Neuronal stem cell (in vitro differentiated cells): ENCODE data around the gene WFS1.

ENCODE experiments used
- DNase-seq: peaks from one replicate; pipeline ENCODE4 v3.0.0-alpha.2; 2013; ENCODE audit warnings: low spot score
- H2AFZ ChIP-seq: one replicate; pipeline ENCODE4 v1.6.1; 2013; ENCODE audit warnings: mild to moderate bottlenecking, low read length, inconsistent platforms
- H2AK5ac ChIP-seq: 2 replicates; pipeline ENCODE4 v1.6.1; 2013; ENCODE audit warnings: low read depth, mild to moderate bottlenecking, inconsistent platforms, low read length, moderate library complexity, mixed read lengths
- H2BK120ac ChIP-seq: 2 replicates; pipeline ENCODE4 v1.6.1; 2013; ENCODE audit warnings: low read depth, mild to moderate bottlenecking, inconsistent platforms, low read length, moderate library complexity, mixed read lengths
- H2BK12ac ChIP-seq: one replicate; pipeline ENCODE4 v1.6.1; 2013; ENCODE audit warnings: low read length, inconsistent platforms
- H2BK15ac ChIP-seq: 2 replicates; pipeline ENCODE4 v1.6.1; 2013; ENCODE audit warnings: mild to moderate bottlenecking, low read length, inconsistent platforms, mixed read lengths
- H2BK5ac ChIP-seq: one replicate; pipeline ENCODE4 v1.6.1; 2013; ENCODE audit warnings: inconsistent platforms, mild to moderate bottlenecking, low read length, moderate library complexity
- H3K14ac ChIP-seq: one replicate; pipeline ENCODE4 v1.6.1; 2013; ENCODE audit warnings: low read length, inconsistent platforms
- H3K18ac ChIP-seq: 2 replicates; pipeline ENCODE4 v1.6.1; 2013; ENCODE audit warnings: low read length, inconsistent platforms
- H3K23ac ChIP-seq: 2 replicates; pipeline ENCODE4 v1.6.1; 2013; ENCODE audit warnings: low read depth, mild to moderate bottlenecking, mixed read lengths, low read length, inconsistent platforms; ENCODE audit not compliant: poor library complexity
- H3K27ac ChIP-seq: replicated peaks from 3 replicates; pipeline ENCODE4 v1.5.1; 2013; ENCODE audit warnings: low read length, inconsistent platforms
- H3K27me3 ChIP-seq, 3 experiments: 2 replicates each; pipeline ENCODE4 v1.6.1; 2013; ENCODE audit warnings: low read length in 3 of 3, mild to moderate bottlenecking in 2 of 3, inconsistent platforms in 1 of 3, low read depth in 1 of 3, mixed read lengths in 1 of 3, moderate library complexity in 1 of 3; ENCODE audit not compliant: control insufficient read depth in 3 of 3, insufficient read depth in 3 of 3
- H3K36me3 ChIP-seq, 2 donors: replicated peaks in 1 of 2; 2 replicates each; pipeline ENCODE4 v1.6.1; 2013; ENCODE audit warnings: low read length in 2 of 2; ENCODE audit not compliant: control insufficient read depth in 2 of 2, insufficient read depth in 2 of 2
- H3K4ac ChIP-seq: 2 replicates; pipeline ENCODE4 v1.6.1; 2013; ENCODE audit warnings: inconsistent platforms, mild to moderate bottlenecking, low read length, moderate library complexity
- H3K4me1 ChIP-seq, 2 donors: 1 replicate in 1 of 2; 2 replicates in 1 of 2; pipeline ENCODE4 v1.6.1; 2013; ENCODE audit warnings: low read length in 2 of 2, low read depth in 1 of 2; ENCODE audit not compliant: control insufficient read depth in 2 of 2, insufficient read depth in 1 of 2
- H3K4me2 ChIP-seq: one replicate; pipeline ENCODE4 v1.6.1; 2013; ENCODE audit warnings: mild to moderate bottlenecking, low read length, inconsistent platforms; ENCODE audit not compliant: insufficient read depth, poor library complexity, severe bottlenecking
- H3K4me3 ChIP-seq, 2 donors: 2 replicates each; pipeline ENCODE4 v1.5.1; 2013; ENCODE audit warnings: low read length in 2 of 2, mild to moderate bottlenecking in 2 of 2, inconsistent platforms in 1 of 2, moderate library complexity in 1 of 2
- H3K79me1 ChIP-seq: one replicate; pipeline ENCODE4 v1.6.1; 2013; ENCODE audit warnings: low read depth, mild to moderate bottlenecking, inconsistent platforms, low read length, moderate library complexity
- H3K9ac ChIP-seq: one replicate; pipeline ENCODE4 v1.6.1; 2013; ENCODE audit warnings: mild to moderate bottlenecking, low read depth, low read length, inconsistent platforms; ENCODE audit not compliant: poor library complexity
- H3K9me3 ChIP-seq, 2 donors: replicated peaks in 1 of 2; 2 replicates each; pipeline versions ENCODE3 to v1.6.1; 2013; ENCODE audit warnings: low read length in 2 of 2, mild to moderate bottlenecking in 2 of 2, inconsistent platforms in 1 of 2, low read depth in 1 of 2, mixed read lengths in 1 of 2, moderate library complexity in 1 of 2; ENCODE audit not compliant: control insufficient read depth in 2 of 2, insufficient read depth in 1 of 2
- H4K8ac ChIP-seq: one replicate; pipeline ENCODE4 v1.6.1; 2013; ENCODE audit warnings: low read depth, mild to moderate bottlenecking, inconsistent platforms, low read length, moderate library complexity
- H4K91ac ChIP-seq: one replicate; pipeline ENCODE4 v1.6.1; 2013; ENCODE audit warnings: low read length, low read depth, mild to moderate bottlenecking, inconsistent platforms; ENCODE audit not compliant: poor library complexity
- WGBS, 2 donors: extraction: QIAGEN DNeasy Blood & Tissue Kit; methylation state at CpG; one replicate each; pipeline ENCODE4 v1.1.7; 2013; ENCODE audit warnings: missing lambda C conversion rate in 2 of 2, mixed read lengths in 1 of 2; ENCODE audit not compliant: insufficient read length in 2 of 2, insufficient replicate concordance in 1 of 2; ENCODE audit errors: extremely low coverage in 2 of 2; 5-methylcytosine and 5-hydroxymethylcytosine counted together

The WFS1 gene

DNA sequence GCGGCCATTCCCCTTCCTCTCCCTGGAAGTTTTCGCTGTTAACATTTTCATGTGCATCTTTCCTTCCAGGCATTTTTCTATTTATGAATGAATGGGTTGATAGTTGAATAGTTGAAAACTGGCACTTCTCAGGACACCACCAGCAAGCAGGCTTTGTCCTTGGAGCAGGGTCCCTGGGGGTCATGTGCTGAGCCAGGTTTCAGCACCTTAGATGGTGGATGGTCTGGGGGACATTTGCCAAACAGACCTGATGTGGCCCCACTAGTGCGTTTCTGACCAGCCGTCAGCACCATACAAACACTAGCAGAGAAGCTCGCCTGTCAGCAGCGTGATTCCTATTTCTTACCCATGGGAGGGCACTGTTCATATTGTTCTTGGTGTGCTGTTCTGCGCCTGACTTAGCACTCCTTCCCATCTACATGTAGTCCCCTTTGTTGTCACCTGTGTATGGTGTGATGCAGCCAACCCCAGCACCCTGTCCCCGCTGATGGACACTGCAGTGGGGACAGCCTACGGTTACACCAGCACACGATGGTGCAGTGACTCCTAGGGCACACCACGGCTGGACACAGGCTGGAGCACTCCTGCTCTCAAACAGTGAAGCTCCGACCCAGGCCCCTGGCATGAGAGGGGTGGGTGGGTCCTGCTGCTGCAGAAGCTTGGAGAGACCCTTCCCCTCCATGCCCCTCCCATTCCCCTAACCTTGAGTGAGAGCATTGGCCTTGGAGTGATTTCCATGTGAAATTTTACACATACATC, 27.2 kb upstream of the WFS1 start:
- peaks cover 0 to 14% of the 10 kb centered on the region in 2 donors for H3K9me3 ChIP-seq
- no peak overlapping the region for H3K27ac ChIP-seq
- peaks cover 2% of the 10 kb centered on the region for H3K79me1 ChIP-seq
- H2AK5ac ChIP-seq, result peak overlapping the region; percentile 75
- H3K4me1 ChIP-seq, result peaks cover 0 to 2% of the 10 kb centered on the region in 2 donors
- H3K9ac ChIP-seq, result no peak overlapping the region
- DNase-seq, result no peak
- no CpG with 5 or more reads among the region's 12 CpGs for WGBS, 2 donors
- no peak overlapping the region for H2BK120ac ChIP-seq
- H2BK15ac ChIP-seq, result no peak overlapping the region
- H3K18ac ChIP-seq, result peak overlapping the region; percentile 59
- peaks cover 0 to 2% (median 0%) of the 10 kb centered on the region in 3 experiments for H3K27me3 ChIP-seq
- H4K91ac ChIP-seq, result no peak overlapping the region
- peak overlapping the region; percentile 67 for H3K23ac ChIP-seq
- H4K8ac ChIP-seq, result no peak overlapping the region
- no peak overlapping the region for H3K4me3 ChIP-seq
- no peak overlapping the region for H2AFZ ChIP-seq
- peak overlapping the region; percentile 94 for H3K14ac ChIP-seq
- no peaks in the 10 kb centered on the region for H3K36me3 ChIP-seq
- H3K4me2 ChIP-seq, result no peak overlapping the region
- H2BK5ac ChIP-seq, result no peak overlapping the region
- no peak overlapping the region for H2BK12ac ChIP-seq
- H3K4ac ChIP-seq, result no peak overlapping the region

DNA sequence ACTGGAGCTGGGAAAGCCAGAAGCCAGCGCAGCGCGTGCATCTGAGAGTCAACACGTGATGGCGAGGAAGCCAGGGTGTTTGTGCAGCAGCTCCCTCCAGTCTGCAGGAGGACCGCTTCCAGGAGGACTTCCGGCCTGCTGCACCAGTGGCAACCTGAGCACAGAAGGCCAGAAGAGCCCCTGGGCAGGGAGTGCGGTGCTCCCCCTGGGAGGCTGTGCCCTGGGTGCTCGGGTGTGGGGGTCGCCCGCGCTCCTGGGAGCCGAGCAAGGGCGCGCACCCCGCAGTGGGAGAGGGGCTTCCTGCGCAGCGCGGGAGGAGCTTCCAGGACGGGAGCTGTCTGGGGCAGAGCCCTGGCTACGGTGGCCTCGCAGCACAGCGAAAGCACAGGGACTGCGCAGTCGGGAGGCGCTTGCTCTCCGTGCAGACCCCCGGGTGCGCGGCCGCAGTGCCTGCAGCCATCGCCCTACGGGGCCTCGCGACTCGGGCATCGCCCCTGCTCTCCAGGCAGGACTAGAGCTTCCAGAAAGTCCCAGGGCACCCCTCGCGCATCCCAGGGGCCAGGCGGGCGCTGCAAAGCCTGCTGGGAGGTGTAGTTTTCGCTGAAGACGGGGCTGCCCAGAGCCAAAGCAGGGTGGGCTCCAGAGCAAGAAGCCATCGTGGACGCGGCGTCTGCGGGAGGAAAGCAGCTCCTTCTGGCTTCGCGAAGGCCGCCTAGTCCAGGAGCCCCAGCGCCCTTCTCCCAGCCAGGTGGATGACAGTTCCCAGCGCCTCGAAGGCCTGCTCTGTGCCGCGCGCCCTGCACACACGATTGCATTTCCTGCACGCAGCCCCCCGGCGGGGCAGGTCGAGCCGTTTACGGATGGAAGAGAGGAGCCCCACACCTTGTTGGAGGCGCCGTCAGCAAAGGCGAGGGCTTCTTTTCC, 24.1 kb upstream of the WFS1 start:
- H2AFZ ChIP-seq, result no peak overlapping the region
- no peak overlapping the region for H3K9ac ChIP-seq
- H3K4ac ChIP-seq, result no peak overlapping the region
- no peaks in the 10 kb centered on the region for H3K36me3 ChIP-seq
- peak overlapping the region; percentile 99 for H3K14ac ChIP-seq
- no peak overlapping the region for H2BK120ac ChIP-seq
- no peak overlapping the region for H3K4me2 ChIP-seq
- H2BK12ac ChIP-seq, result peak overlapping the region; percentile 58
- peak overlapping the region; percentile 53 for H2BK5ac ChIP-seq
- no peak overlapping the region for H3K27ac ChIP-seq
- no CpG with 5 or more reads among the region's 67 CpGs for WGBS, 2 donors
- peak overlapping the region; percentile 85 for H3K18ac ChIP-seq
- H3K23ac ChIP-seq, result no peak overlapping the region
- peak overlapping the region in 1 of 2 donors; percentile 68 for H3K4me3 ChIP-seq
- no peak for DNase-seq
- H3K27me3 ChIP-seq, result peaks cover 0 to 33% (median 0%) of the 10 kb centered on the region in 3 experiments
- no peaks in the 10 kb centered on the region for H3K4me1 ChIP-seq
- peaks cover 2% of the 10 kb centered on the region for H3K79me1 ChIP-seq
- H2AK5ac ChIP-seq, result peak overlapping the region; percentile 28
- peaks cover 0 to 14% of the 10 kb centered on the region in 2 donors for H3K9me3 ChIP-seq
- no peak overlapping the region for H4K91ac ChIP-seq
- H4K8ac ChIP-seq, result no peak overlapping the region
- H2BK15ac ChIP-seq, result peak overlapping the region; percentile 17

DNA sequence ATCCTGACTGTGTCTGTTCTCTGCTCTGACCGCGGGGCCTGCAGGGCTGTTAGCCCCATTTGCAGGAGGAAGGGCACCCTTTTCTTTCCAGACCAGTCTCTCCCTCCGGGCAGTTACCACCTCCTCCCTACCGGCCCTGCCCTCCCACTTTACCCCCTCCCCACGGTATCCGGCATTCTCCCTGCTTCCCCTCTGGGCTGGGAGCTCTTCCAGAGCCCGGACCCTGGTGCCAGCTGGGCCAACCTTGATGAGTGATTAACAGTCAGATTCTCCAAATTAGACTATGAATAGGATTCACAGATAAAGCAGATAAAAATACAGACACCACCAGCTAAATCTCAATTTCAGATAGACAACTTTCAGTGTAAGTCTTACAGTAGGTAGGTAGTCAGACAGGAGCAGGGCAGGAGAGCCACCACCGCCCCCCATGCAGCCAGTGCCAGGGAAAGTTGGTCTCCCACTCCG, 23.4 kb upstream of the WFS1 start:
- H4K91ac ChIP-seq, result no peak overlapping the region
- DNase-seq, result no peak
- no peak overlapping the region for H4K8ac ChIP-seq
- no peaks in the 10 kb centered on the region for H3K36me3 ChIP-seq
- H3K27me3 ChIP-seq, result peaks cover 0 to 34% (median 0%) of the 10 kb centered on the region in 3 experiments
- H2AFZ ChIP-seq, result no peak overlapping the region
- no peak overlapping the region for H3K4me3 ChIP-seq
- no peak overlapping the region for H3K4ac ChIP-seq
- H2BK12ac ChIP-seq, result no peak overlapping the region
- no CpG with 5 or more reads among the region's 9 CpGs for WGBS, 2 donors
- no peak overlapping the region for H2BK5ac ChIP-seq
- H3K4me2 ChIP-seq, result no peak overlapping the region
- H3K14ac ChIP-seq, result peak overlapping the region; percentile 50
- H3K23ac ChIP-seq, result no peak overlapping the region
- peaks cover 0 to 14% of the 10 kb centered on the region in 2 donors for H3K9me3 ChIP-seq
- peaks cover 2% of the 10 kb centered on the region for H3K79me1 ChIP-seq
- H3K4me1 ChIP-seq, result no peaks in the 10 kb centered on the region
- H2BK120ac ChIP-seq, result no peak overlapping the region
- H3K18ac ChIP-seq, result peak overlapping the region; percentile 69
- H3K9ac ChIP-seq, result no peak overlapping the region
- no peak overlapping the region for H2BK15ac ChIP-seq
- peak overlapping the region; percentile 54 for H2AK5ac ChIP-seq
- no peak overlapping the region for H3K27ac ChIP-seq

DNA sequence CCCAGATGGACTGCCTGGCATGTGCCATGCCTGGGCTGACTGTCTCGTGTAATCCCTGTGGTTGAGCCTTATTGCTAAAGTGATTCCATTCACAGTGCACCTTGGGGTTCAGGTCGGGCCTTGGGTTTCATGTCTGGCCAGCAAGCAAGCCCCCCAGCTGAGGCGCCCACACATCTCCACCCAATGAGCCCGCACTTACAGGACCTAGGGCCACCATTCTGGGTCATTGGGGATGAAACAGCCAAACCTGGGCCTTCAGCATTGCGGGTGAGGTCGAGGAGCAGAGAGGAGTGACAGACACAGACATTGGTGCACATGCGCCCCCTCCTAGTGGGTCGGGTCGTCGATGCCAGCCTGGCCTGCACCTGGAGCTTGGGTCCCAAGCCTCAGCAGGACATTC, 21.3 kb upstream of the WFS1 start:
- no peak overlapping the region for H3K18ac ChIP-seq
- H3K9ac ChIP-seq, result no peak overlapping the region
- no CpG with 5 or more reads among the region's 10 CpGs for WGBS, 2 donors
- peaks cover 0 to 14% of the 10 kb centered on the region in 2 donors for H3K9me3 ChIP-seq
- H2BK15ac ChIP-seq, result no peak overlapping the region
- peak overlapping the region; percentile 26 for H3K14ac ChIP-seq
- H2AFZ ChIP-seq, result no peak overlapping the region
- no peaks in the 10 kb centered on the region for H3K36me3 ChIP-seq
- no peak for DNase-seq
- H3K4me3 ChIP-seq, result no peak overlapping the region
- H3K4me1 ChIP-seq, result no peaks in the 10 kb centered on the region
- no peak overlapping the region for H2BK5ac ChIP-seq
- H3K27me3 ChIP-seq, result peaks cover 0 to 38% (median 0%) of the 10 kb centered on the region in 3 experiments
- H2AK5ac ChIP-seq, result peak overlapping the region; percentile 51
- no peak overlapping the region for H3K23ac ChIP-seq
- peaks cover 2% of the 10 kb centered on the region for H3K79me1 ChIP-seq
- H3K4ac ChIP-seq, result no peak overlapping the region
- no peak overlapping the region for H4K91ac ChIP-seq
- H3K4me2 ChIP-seq, result no peak overlapping the region
- no peak overlapping the region for H3K27ac ChIP-seq
- no peak overlapping the region for H4K8ac ChIP-seq
- no peak overlapping the region for H2BK120ac ChIP-seq
- H2BK12ac ChIP-seq, result no peak overlapping the region
